ENCODE data around the gene NTN3. TPM values are rescaled to one million over a fixed set of nuclear protein-coding genes. Genes with fewer than 3 reads are reported as not detected.
A peak's percentile ranks its signal among the peaks of the same experiment; 100 is the strongest.
"Not testable (repeated sequence)": the region's sequence is repeated elsewhere in the genome, so short reads cannot be mapped to it uniquely, and the experiment has no call there.

The NTN3 gene
- total RNA-seq, 1 donor: 0.43 TPM

DNA sequence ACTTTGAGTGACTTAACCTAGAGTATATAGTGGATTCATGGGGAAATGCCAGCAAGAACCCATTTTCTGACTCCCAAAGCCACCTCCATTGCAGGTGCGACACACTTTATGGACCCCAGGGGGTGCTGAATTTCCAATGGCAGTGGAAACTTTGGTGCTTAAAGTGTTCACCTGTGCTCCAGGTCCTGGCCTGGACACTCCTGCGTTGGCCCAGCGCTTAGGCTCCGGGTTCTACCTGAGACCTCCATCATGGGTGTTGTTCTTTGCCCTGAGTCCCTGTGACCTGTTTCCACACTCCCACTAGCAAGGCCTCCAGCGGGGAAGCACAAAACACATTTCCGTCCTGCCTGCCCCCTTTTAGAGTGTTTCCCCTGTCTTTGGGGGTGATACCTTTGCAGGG, 38.8 kb upstream of the NTN3 start:
- TF ChIP-seq, protein P1, sequence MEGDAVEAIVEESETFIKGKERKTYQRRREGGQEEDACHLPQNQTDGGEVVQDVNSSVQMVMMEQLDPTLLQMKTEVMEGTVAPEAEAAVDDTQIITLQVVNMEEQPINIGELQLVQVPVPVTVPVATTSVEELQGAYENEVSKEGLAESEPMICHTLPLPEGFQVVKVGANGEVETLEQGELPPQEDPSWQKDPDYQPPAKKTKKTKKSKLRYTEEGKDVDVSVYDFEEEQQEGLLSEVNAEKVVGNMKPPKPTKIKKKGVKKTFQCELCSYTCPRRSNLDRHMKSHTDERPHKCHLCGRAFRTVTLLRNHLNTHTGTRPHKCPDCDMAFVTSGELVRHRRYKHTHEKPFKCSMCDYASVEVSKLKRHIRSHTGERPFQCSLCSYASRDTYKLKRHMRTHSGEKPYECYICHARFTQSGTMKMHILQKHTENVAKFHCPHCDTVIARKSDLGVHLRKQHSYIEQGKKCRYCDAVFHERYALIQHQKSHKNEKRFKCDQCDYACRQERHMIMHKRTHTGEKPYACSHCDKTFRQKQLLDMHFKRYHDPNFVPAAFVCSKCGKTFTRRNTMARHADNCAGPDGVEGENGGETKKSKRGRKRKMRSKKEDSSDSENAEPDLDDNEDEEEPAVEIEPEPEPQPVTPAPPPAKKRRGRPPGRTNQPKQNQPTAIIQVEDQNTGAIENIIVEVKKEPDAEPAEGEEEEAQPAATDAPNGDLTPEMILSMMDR (IDR thresholded peaks at IDR 0.05; ENCODE audit: insufficient read depth, low read depth, low read length): peak; percentile 5
- no peak overlapping the region for H3K4me3 ChIP-seq (ENCODE audit: low read depth, low read length)
- DNase-seq (ENCODE audit: low read depth): no peak

DNA sequence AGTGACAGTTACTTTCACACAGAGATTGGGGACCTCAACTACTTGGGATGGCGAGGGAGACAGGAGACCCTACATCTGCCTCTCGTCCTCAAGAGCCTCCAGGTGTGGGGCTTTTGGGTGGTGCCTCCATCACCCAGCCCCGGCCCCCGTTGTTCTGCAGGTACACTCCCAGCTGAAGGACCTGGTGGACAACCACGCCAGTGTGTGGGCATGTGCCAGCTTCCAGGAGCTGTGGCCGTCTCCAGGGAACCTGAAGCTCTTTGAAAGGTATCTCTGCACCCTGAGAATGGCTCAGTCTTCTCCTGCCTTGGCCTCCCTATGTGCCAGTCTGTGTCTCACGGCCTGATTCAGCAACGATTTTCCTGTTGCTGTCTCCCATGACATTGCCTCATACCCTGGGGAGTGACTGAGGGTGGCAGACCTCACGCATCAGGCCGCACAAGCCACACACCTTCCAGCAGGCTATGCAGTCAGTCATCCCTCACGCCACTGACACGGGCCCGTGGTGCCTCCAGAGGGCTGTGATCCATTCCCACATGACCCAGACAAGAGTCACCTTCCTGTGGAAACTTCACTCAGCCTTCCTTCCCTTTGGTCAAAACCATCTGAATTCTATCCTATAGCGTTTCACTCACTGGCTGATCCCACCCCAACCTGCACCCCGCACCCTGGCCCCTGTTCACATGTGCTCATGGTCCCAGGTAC, 38.1 kb upstream of the NTN3 start:
- DNase-seq (ENCODE audit: low read depth): no peak
- TF ChIP-seq, protein P1 (IDR thresholded peaks at IDR 0.05; ENCODE audit: insufficient read depth, low read depth, low read length): no peak
- no peak overlapping the region for H3K4me3 ChIP-seq (ENCODE audit: low read depth, low read length)

DNA sequence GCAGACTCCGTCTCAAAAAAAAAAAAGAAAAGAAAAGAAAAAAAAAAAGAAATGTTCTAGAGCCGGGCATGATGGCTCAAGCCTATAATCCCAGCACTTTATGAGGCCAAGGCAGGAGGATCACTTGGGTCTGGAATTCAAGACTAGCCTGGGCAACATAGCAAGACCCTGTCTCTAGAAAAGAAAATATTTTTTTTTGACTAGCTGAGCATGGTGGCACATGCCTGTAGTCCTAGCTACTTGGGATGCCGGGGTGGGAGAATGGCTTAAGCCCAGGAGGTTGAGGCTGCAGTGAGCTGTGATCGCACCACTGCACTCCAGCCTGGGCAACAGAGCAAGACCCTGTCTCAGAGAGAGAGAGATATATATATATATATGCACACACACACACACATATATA, 35.9 kb upstream of the NTN3 start:
- not testable (repeated sequence) for H3K4me3 ChIP-seq (ENCODE audit: low read depth, low read length); DNase-seq (ENCODE audit: low read depth)

DNA sequence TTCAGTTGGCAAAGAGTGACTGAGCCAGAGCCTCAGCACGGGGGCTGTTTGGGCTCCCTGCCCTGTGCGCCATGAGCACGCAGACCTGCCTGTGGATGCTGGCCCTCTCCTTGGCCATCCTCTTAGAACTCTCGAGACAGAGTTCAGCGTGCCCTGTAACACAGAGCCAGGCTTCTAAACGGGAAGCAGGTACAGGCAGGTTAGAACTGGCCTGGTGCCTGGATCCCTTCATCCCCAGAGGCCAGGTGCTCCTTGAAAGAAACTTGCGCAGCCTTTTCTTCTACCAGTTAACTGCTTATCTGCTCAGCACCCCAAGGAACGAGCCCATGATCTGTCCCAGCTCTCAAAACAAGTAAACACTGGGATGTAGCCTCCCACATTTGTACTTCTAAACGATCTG, 35.0 kb upstream of the NTN3 start:
- H3K4me3 ChIP-seq (ENCODE audit: low read depth, low read length): no peak overlapping the region
- no peak for DNase-seq (ENCODE audit: low read depth)
- TF ChIP-seq, protein P1 (IDR thresholded peaks at IDR 0.05; ENCODE audit: insufficient read depth, low read depth, low read length): no peak

DNA sequence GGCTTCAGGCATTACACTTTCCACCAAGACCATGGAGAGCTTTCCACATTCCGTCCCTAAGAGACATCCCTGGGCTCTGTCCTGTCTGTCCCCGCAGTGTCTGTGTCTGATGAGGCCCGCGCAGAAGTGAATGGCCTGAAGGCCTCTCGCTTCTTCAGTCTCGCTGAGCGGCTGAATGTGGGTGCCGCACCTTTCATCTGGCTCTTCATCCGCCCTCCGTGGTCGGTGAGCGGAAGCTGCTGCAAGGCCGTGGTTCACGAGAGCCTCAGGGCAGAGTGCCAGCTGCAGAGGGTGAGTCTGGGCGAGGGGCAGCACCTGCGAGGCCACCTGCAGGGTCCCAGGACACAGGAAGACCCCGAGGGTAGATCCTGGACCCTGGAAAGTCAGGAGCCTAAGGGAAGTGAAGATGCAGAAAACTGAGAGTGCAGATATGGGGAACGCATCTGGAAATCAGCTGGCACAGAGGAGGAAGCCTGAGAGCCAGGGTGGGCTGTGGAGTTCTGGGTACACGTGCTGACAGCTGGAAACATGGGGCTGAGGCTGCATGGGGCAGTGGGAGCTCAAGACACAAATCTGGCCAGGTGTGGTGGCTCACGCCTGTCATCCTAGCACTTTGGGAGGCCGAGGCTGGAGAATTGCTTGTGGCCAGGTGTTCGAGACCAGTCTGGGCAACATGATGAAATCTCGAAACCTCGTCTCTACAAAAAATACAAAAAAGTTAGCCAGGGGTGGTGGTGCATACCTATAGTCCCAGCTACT, 33.9 kb upstream of the NTN3 start:
- no peak for DNase-seq (ENCODE audit: low read depth)
- H3K4me3 ChIP-seq (ENCODE audit: low read depth, low read length): no peak overlapping the region
- TF ChIP-seq, protein P1 (IDR thresholded peaks at IDR 0.05; ENCODE audit: insufficient read depth, low read depth, low read length): no peak

DNA sequence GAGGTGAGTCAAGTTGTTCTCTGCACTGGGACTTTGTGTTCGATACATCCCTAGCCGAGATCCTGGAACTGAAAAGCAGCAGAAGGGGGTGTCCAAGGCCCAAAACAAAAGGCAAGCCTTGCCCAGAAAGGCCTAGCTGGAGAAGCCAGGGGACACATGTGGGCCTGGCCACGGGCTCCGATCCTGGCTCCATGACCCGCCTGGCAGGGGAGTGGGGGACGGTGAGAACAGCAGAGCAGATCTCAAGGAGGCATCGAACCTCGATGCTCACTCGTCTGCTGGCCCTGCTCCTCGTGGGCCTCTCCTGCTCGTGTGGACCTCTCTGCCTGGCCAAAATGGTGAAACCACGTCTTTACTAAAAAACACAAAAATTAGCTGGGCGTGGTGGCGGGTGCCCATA, 33.0 kb upstream of the NTN3 start:
- H3K4me3 ChIP-seq (ENCODE audit: low read depth, low read length): no peak overlapping the region
- TF ChIP-seq, protein P1 (IDR thresholded peaks at IDR 0.05; ENCODE audit: insufficient read depth, low read depth, low read length): no peak
- no peak for DNase-seq (ENCODE audit: low read depth)

DNA sequence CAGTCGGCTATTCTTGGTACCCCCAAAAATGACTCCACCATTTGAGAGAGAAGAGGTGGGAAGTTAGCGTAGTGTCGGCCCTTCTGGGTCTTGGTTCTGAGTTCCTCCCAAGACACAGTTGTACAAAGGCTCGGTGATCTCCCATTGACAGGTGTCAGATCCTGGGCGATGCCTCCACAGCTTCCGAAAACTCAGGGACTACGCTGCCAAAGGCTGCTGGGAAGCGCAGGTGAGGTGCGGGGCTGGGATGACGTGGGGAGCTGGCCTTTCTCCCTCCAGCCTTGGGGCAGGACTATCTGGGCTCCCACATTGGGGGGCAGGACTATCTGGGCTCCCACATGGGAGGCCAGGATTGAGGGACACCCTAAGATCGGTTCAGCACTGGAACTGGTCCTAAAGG, 31.5 kb upstream of the NTN3 start:
- H3K4me3 ChIP-seq (ENCODE audit: low read depth, low read length): no peak overlapping the region
- no peak for DNase-seq (ENCODE audit: low read depth)
- TF ChIP-seq, protein P1 (IDR thresholded peaks at IDR 0.05; ENCODE audit: insufficient read depth, low read depth, low read length): no peak

DNA sequence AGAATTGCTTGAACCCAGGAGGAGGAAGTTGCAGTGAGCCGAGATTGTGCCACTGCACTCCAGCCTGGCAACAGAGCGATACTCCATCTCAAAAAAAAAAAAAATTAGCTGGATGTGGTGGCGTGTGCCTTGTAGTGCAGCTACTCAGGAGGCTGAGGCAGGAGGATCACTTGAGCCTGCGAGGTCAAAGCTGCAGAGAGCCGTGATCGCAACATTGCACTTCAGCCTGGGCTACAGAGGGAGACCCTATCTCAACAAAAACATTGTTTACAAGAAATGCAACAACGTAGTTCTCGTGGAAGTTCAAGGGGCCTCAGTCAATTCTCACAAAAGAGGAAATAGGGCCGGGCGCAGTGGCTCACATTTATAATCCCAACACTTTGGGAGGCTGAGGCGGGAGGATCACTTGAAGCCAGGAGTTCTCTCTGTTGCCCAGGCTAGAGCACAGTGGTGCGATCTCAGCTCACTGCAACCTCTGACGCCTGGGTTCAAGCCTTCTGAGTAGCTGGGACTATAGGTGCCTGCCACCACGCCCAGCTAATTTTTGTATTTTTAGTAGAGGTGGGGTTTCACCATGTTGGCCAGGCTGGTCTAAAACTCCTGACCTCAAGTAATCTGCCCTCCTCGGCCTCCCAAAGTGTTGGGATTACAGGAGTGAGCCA, 29.8 kb upstream of the NTN3 start:
- H3K4me3 ChIP-seq (ENCODE audit: low read depth, low read length); DNase-seq (ENCODE audit: low read depth): not testable (repeated sequence)
